VCaP (cell line): ENCODE results near the gene FOS.

Experiments
- H3K27ac ChIP-seq: fragments of 450-650 bp; 2 replicates; pipeline ENCODE4 v1.5.1; 2017
- TF ChIP-seq, protein P1 (sequence below): fragments of 450-650 bp; conservative IDR thresholded peaks from 2 replicates; pipeline ENCODE4 v1.5.1; 2017; ENCODE audit warnings: mild to moderate bottlenecking, moderate library complexity

The FOS gene

DNA sequence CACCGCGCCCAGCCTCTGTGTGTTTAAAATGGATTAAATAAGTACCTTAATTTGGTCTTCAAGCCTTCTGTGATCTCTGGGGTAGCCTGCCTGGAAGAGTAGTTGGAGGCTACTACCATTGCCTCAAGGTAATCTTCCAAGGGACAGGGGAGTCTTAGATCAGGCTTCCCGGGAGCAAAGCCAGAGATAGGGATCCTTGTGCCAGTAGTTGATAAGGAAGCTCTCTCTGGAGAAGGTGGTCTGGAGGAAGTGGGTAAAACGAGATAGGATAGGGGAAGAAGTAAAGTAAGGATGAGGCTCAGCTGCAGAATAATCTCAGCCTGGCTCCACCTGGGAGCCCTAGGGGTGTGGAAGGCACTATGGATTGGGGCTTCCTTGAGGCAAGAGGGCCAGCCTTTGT lies 38.5 kb downstream of the FOS start:
- H3K27ac ChIP-seq: no peak overlapping the region
- TF ChIP-seq, protein P1, sequence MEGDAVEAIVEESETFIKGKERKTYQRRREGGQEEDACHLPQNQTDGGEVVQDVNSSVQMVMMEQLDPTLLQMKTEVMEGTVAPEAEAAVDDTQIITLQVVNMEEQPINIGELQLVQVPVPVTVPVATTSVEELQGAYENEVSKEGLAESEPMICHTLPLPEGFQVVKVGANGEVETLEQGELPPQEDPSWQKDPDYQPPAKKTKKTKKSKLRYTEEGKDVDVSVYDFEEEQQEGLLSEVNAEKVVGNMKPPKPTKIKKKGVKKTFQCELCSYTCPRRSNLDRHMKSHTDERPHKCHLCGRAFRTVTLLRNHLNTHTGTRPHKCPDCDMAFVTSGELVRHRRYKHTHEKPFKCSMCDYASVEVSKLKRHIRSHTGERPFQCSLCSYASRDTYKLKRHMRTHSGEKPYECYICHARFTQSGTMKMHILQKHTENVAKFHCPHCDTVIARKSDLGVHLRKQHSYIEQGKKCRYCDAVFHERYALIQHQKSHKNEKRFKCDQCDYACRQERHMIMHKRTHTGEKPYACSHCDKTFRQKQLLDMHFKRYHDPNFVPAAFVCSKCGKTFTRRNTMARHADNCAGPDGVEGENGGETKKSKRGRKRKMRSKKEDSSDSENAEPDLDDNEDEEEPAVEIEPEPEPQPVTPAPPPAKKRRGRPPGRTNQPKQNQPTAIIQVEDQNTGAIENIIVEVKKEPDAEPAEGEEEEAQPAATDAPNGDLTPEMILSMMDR: no peak

DNA sequence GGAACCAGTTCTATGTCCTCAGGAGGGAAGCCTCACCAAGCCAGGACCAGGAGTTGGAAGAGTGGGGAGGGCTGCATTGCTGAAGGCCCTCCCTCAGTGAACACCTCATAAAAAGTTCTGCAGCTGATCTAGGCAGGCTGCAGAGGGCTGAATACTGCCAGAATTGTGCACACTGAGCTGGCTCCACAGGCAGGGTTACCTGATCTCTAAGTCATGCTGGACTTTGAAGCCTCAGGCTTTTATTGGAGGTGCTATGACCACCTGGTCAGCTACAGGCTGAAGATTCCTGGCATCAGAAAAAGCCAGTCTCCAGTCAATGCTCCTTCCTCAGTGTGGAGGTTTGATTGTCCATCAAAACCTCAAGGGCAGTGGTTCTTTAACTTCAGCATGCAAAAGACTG lies 39.7 kb downstream of the FOS start:
- TF ChIP-seq, protein P1: no peak
- H3K27ac ChIP-seq: peak overlapping the region; percentile 40; the same call in 1 of the 2 replicates

DNA sequence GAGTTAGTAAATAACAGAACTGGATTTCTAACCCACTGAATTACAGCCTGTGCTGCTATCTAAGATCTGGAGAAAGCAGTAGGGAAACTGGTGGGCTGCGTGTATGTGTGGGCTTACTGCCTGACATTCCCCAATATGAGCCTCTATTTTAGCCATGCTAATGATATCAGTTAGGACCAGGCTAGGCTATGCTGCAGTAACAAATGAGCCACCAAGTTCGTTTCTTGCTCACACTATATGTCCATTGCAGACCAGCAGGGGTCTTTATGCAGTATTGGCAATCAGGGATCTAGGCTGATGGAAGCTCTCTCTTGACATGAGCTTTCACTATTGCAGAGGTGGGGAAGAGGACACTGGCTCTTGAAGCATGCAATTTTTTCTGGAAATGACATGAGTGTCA lies 40.4 kb downstream of the FOS start:
- TF ChIP-seq, protein P1: no peak
- peak overlapping the region; percentile 40; the same call in 1 of the 2 replicates for H3K27ac ChIP-seq

DNA sequence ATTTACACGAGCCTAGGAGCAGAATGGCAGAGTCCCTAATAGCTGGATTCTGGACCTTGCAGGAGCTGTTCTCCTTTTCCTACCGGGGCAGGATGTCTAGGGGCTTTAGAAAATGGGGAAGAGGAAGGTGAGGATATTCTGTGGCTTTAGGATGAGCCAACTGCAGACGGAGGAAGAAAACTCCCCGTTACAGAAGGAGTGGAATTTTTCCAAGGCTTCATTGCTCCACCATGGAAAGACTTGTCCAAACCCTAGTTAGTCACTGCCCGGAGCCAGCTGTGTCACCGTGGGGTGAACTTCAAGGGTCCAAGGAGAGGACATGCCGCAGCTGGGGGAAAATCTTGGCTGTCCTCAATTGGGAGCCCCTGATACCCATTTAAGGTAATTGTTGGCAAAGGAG lies 41.6 kb downstream of the FOS start:
- no peak overlapping the region for H3K27ac ChIP-seq
- TF ChIP-seq, protein P1: no peak

DNA sequence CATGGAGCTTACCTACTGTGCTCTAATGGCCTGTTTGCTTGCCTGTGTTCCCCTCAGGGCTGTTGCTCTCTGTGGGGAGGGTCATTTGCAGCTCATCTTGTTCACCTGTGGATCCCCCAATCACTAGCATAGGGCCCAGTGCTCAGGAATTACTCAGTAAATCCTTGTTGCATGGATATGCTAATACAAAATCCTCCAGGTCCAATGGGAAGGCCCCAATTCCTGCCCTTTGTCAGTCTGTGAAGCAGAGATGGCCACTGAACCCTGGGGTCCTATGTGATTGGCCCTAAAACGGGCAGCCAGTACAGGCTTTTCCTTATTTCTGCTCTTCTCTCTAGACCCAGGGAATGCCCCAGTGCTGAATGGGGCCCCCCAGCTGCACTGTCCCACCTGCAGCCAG lies 44.1 kb downstream of the FOS start:
- TF ChIP-seq, protein P1: no peak

DNA sequence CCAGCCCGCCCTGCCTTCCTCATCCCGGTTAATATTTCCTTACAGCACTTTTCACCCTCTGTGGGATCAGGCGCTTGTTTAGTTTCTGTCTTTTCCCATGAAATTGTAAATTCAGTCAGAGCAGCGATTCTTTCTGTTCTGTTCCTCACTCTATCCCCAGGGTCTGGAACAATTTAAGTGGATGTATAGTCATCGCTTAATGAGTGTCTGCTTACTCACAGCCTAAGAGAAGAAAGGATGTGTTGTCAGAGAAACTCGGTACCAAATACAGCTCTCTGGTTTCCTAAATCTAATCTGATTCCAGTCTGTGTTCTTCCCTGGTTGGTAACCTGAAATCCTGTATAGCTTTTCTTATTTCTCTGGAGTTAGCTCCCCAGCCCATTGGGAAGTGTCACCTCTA lies 44.9 kb downstream of the FOS start:
- peak overlapping the region; percentile 6; the same call in 1 of the 2 replicates for H3K27ac ChIP-seq
- TF ChIP-seq, protein P1: no peak

More for the DNA sequence above, 44.1 kb downstream of the FOS start:
- no peak overlapping the region; the same call in 1 of the 2 replicates for H3K27ac ChIP-seq

DNA sequence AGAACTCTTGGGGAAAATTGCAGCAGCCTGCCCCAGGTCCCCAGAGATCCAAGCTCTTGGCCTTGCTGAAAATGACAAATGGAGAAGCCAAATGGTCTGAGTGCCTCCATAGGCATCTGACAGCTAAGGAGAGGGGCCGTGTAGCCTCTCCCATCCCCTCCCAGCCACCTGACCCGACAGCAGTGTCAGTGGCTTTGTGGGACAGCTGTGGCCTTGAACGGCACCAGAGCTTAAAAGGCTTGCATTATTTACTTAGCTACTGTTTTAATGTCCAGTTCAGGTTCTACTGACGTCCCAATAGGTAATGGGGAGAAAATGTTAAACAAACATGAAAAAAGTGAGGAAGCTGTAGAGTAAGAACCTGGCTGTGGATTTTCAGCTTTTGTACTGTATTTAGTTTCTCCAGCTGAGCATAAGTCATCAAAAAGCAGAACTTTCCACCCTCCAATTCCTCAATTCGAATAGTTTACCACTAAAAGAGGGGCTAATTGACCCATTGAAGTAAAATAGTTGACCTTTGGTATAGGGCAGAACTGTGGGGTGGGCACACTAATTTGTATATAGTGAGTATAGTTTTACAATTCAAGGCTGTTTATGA lies 50.0 kb downstream of the FOS start:
- H3K27ac ChIP-seq: no peak overlapping the region
- TF ChIP-seq, protein P1: no peak
